Body of pancreas (tissue), 4 donors: ENCODE results near the gene KCNN3.

ENCODE experiments used
- CTCF ChIP-seq, 7 experiments: fragments of 450-650 bp in 4 of 7; fragments of 200-600 bp in 3 of 7; sonication (generic) in 3 of 7; IDR thresholded peaks; one replicate each; pipeline ENCODE4 v1.5.1; 2016 to 2019; ENCODE audit warnings: antibody characterized with exemption in 7 of 7
- POLR2A ChIP-seq, 3 donors: fragments of 450-650 bp; IDR thresholded peaks; one replicate each; pipeline ENCODE4 v1.6.1; 2016; ENCODE audit warnings: antibody characterized with exemption in 3 of 3, mild to moderate bottlenecking in 2 of 3

DNA sequence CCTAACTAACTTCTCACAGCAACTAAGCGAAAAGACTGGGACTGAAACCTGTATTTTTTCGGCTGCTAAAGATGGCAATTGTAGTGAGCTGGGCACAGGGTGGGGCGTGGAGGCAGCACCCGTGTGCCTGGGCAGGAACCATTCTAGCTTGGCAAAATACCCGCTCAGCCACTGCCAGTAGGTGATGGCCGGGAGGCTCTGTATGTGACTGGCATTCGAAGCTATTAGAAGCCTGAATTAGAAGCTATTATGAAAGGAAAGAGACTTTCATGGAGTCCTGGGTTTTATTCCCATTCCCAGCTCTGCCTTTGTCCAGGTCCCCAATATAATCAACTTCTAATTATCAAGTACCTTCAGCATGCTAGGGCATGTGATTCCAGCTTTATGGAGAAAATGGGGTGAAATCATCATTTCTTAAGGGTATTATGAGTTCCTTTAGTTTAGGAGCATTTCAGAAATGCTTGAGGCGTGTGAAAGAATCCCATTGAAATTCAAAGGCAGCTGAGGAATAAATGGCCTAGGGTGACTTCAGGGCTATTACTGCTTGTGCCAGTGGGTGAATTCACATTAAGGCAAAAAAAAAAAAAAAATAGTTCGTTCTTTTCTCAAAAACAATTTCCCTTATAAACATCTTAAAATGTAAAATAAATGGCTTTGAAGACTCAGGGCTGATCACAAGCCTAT is 125.6 kb downstream of the KCNN3 start:
- TF ChIP-seq CTCF (IDR thresholded peaks at IDR 0.05) (no peak), POLR2A (IDR thresholded peaks at IDR 0.05) (no peak)
